ENCODE results near the gene ARFGEF3.
"Not testable (repeated sequence)": the region's sequence is repeated elsewhere in the genome, so short reads cannot be mapped to it uniquely, and the experiment has no call there.

The ARFGEF3 gene

DNA sequence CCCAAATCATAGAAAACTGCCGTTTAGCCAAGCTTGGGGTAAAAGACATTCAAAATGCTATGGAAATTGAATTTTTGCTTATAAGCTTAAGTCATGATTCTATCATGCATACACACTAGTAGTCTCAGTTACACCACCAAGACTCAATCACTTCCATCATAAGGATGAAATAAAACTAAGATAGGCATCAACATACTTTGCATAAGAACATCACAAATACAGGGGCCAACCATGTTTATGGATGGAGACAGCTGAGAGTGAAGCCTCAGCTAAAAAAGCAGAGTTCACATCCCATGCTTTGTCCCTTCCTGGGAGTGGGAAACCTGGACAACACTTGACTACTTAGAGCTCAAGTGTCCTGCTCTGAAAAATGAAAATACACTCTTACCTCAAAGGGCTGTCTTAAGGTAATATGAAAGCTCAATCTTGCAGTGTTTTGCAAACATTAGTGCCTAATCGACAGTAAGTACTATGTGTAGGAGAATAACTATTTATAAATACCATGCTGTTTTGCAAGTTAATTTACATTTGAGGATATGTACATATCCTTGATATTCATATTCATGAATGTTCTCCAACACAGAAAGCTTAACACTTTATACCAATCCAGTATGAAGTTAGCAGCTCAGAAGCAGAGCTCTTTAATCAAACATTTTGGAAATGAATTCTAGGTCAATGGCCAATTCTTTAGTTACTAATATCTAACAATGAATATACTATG is 184.0 kb downstream of the ARFGEF3 start:
- DNase-seq (ENCODE audit: low read depth in 1 of 2, low spot score in 1 of 2) = no peak

DNA sequence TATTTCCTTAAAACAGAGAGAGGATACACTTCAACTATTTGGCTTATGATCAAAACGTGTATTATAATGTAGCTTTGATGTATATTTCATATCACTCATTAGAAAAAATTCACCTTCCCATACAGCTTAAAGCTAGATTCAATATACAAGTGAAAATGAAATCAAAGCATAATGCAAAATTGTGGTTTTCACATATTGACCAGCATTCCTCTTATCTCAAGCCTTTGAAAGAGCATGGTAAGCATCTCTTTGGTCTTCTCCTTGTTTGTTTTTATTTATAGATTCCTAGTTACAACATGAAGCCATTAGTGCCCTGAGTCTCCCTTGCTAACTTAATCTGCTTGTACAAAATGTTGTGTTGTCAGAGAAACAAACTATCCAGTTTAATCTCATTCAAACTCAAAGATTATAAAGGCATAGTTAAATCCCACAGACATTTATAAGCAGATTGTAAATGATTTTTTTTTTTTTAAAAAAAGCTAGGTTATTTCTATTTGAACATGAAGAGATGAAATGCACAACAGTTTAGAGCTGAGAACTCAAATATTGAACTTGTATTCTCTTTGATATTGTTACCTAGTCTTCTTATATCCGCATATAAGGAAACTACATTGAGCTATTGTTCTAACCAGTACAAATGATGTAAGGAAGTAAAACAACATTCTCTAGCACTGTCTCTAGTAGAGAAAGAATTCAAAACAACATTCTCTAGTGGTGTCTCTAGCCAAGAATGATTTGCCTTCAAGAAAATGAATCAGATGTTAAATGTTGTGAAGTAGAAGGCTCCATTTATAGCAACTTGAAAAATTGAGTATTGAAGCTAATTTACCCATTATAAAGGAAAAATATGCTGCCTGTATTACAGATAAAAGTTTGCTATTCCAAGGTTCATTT is 184.8 kb downstream of the ARFGEF3 start:
- no peak for DNase-seq (ENCODE audit: low read depth in 1 of 2, low spot score in 1 of 2)

DNA sequence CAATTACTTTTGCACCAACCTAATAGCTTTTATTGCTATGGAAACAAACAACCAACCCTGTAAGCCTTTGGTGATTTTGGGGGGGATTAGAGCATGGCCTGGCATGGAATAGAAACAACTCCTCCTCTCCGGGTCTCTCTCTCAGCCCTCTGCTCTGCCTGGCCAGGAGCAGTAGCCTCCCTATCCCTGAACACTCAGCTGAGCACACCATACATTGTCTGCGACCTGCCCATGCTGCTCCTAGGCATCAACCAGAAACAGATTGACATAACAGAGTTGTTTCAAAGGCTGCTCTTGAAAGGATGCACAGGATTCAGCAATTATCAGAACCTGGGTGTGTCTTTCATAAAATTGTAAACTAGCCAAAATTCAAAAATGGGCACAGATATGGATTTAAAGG is 186.1 kb downstream of the ARFGEF3 start:
- DNase-seq (ENCODE audit: low read depth in 1 of 2, low spot score in 1 of 2) = no peak

DNA sequence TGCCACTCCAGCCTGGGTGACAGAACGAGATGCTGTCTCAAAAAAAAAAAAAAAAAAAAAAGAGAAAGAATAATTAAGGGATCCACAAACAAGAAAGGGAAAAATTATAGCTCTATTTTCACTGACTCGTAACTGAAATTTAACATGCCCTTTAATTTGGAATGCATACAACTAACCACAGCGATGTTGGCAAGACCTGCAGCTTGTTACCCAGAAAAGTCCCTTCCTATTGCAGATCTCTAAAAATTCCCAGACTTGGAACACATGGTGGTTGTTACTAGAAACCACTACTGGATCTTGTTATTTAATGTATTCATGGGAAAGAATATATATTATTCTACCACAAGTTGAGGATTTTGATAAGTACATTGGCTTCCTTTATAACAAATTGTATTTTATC is 188.2 kb downstream of the ARFGEF3 start:
- no peak for DNase-seq (ENCODE audit: low read depth in 1 of 2, low spot score in 1 of 2)

DNA sequence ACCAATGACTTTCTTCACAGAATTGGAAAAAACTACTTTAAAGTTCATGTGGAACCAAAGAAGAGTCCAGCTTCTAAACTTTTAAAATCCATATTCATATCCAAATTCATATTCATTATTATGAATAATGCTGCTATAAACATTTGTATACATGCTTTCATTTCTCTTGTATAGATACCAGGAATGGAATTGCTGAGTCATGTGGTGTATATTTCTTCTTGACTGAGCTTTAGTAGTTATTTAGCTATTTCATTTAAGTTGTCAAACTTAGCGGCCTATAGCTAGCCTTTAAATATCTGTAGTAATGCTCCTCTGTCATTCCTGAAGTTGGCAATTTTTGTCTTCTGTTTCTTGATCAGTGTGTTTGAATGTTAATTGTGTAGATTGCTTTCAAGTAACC is 196.2 kb downstream of the ARFGEF3 start:
- no peak for DNase-seq (ENCODE audit: low read depth in 1 of 2, low spot score in 1 of 2)

DNA sequence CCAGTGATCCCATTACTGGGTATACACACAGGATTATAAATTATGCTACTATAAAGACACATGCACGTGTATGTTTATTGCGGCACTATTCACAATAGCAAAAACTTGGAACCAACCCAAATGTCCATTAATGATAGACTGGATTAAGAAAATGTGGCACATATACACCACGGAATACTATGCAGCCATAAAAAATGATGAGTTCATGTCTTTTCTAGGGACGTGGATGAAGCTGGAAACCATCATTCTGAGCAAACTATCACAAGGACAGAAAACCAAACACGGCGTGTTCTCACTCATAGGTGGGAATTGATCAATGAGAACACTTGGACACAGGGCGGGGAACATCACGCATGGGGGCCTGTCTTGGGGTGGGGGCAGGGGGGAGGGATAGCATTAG is 206.9 kb downstream of the ARFGEF3 start:
- DNase-seq (ENCODE audit: low read depth in 1 of 2, low spot score in 1 of 2) = not testable (repeated sequence)

DNA sequence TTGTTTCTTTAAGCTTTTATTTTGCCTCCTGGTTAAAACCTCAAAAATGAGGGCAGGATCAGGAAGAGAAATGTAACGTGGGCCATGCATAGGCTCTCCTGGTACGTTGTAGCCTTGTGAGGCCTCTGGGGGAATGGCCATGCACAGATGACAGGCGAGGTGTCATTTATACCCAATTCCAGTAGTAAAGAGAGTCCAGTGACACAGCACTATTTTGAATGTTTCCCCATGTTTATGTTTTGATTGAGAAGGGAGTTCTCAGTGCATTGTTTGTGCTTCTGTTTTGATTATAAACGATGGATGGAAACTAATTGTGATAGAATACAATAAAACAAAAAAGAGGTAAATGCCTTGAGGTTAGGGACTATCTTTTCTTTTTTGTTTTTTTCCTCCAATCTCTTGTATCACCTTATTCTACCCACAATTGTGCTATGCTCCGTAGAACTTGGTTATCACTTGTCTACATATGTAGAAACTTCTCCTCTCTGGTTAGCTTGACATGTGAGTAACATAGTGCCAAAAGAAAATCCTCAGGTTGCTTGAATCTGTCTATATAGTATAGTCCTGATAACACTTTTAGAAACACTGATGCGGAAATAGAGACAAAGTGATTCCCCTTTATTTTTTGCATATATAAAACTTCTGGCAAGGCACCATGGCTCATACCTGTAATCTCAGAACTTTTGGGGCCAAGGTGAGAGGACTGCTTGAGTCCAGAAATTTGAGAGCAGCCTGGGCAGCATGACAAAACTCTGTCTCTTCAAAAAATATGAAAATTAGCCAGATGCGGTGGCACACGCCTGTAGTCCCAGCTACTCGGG is 209.1 kb downstream of the ARFGEF3 start:
- no peak for DNase-seq (ENCODE audit: low read depth in 1 of 2, low spot score in 1 of 2)

DNA sequence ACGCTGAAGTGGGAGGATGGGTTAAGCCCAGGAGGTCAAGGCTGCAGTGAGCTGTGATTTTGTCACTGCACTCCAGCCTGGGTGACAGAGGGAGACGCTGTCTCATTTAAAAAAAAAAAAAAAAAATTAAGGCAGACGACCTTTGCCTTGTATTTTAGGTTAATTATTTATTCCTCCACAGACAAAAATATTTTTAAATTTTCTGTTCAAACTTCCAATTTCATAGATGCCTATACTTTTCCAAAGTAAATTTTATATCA is 209.6 kb downstream of the ARFGEF3 start:
- no peak for DNase-seq (ENCODE audit: low read depth in 1 of 2, low spot score in 1 of 2)

DNA sequence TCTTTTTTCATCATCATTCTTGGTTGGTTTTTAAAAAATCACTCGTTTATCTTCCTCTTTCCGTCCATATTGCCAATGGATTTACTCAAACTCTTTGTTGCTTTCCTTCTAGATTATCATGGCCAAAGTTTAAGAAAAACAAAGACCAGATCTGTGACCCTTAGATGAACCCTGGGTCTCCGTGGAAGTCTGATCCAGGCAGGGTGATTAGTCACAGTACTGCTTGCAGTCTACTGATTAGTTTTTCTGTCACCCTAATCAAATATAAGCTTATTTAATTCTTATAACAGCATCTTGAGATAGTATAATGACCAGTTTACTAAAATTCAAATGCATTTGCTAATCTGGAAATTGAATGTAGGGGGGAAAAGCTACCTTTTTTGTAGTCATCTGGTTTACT is 210.0 kb downstream of the ARFGEF3 start:
- no peak for DNase-seq (ENCODE audit: low read depth in 1 of 2, low spot score in 1 of 2)

DNA sequence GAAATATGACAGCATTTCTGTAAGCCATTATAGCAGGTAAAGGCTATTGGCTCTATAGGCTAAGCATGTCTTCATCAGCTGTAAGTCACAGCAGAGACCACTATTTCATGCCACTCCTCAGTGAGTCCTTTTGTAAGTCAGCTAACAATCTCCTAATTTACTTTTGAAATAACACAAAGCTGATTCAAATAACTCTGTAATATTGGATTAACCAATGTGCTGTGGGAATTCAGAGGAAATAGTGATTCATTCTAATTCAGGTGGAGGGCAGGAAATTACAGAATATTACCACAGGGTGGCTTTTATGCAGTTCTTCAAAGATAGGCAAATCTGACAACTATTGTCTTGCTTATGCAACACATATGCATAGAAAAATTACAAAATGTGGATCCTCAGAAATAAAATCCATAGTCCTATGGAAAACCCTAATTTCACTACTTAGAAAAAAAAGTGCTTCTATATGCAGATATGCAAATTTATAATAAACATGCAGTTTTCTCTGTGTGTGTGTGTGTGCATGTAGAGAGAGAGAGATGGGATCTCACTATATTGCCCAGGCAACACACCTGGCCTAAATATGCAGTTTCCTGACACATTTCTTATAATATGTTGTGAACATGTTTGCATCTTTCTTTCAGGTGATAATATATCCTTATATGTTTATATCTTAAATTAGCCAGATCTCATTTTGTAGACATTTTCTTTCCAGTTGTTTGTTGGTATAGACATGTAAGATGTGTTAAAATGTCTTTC is 211.1 kb downstream of the ARFGEF3 start:
- DNase-seq (ENCODE audit: low read depth in 1 of 2, low spot score in 1 of 2) = no peak

DNA sequence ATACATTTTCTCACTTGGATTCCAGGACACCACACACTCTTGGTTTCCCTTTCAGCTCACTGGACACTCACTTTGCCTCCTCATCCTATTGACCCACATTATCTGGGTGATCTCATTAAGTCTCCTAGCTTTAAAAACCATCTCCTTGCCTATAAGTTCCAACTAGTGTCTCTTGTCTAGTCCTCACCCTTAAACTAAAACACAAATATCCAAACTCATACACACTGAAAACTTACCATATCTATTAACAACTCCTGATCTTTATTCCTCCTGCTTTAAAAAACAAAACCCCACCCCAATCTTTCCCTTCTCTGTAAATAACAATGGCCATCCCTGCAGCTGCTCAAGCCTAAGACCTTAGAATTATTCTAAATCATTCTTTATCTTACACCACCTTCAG is 212.5 kb downstream of the ARFGEF3 start:
- DNase-seq (ENCODE audit: low read depth in 1 of 2, low spot score in 1 of 2) = no peak

DNA sequence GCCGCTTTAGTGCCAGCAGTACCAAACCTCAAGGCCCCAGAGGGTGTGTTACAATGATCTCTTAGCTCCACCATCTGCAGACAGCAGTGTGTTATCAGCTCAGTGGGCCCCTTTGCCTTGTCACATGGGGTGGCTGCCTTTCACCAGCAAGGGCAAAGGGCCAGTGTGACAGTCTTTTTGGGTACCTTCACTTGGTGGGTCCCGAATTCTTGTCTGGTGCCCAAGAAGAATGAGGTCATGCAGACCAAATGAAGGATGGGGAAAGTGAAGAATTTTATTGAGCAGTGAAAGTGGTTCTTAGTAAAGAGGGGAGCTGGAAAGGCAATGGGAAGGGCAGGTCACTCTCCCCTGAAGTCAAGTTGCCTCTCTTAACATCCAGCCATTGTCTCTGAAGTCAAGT is 213.1 kb downstream of the ARFGEF3 start:
- no peak for DNase-seq (ENCODE audit: low read depth in 1 of 2, low spot score in 1 of 2)

DNA sequence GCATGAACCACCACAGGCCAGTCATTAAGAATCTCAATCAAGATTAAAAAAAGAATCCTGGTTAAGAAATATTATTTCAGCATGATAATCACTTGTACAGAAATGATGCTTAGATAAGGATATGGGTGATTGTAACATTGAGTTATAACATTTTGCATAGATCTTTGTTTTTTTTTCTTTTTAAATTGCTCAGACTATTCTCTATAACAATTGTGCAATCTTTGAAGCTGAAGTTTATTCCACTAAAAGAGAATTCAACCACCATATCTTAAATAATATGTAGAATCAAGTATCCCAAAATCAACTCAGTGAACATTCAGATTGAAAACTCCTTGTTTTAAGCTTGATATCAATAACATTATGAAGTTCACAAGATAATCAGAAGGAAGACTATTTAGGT is 215.3 kb downstream of the ARFGEF3 start:
- DNase-seq (ENCODE audit: low read depth in 1 of 2, low spot score in 1 of 2) = no peak

DNA sequence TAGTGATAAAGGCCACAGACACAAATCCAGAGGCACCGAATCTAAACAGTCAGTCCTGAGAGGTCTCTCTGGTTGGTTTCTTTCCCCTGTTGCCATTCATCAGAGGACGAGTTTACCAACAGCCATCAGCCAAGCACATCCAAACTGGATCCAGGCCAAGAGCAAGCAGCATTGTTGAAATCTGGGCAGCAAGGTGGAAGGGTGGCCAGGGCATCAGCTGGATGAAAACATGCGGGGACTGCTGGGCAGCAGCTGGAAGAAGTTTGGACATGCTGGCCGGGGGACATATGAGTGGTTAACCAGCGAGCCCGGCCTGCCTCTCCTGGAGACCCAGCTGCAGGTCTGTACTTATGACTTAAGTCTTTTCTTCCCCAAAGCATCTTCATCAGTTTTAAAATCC is 216.1 kb downstream of the ARFGEF3 start, which contains the start of gene SMIM28:
Gene SMIM28, plus strand, starts transcription at position 62 of the 400 bp plus-strand sequence. Its CDS starts 168 bp downstream, at position 230.
- DNase-seq (ENCODE audit: low read depth in 1 of 2, low spot score in 1 of 2) = no peak

DNA sequence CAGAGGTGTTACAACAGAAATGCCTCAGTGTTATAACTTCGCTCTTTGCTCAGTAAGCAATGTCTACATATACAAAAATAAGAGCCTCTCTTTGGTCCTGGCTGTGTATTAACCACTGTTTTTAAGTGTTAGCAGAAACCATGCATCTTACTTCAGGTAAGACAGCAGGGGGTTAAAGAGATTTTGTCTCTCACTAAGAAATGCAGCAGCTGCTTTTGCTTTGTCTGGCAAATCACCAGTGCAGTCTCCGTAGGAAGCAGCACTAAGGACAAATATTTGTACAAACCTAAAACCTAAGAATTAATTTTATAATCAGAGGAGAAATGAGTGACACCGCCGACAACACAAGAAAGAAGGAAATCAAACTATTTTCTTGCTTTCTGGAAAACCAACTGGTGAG is 216.7 kb downstream of the ARFGEF3 start:
- no peak for DNase-seq (ENCODE audit: low read depth in 1 of 2, low spot score in 1 of 2)

DNA sequence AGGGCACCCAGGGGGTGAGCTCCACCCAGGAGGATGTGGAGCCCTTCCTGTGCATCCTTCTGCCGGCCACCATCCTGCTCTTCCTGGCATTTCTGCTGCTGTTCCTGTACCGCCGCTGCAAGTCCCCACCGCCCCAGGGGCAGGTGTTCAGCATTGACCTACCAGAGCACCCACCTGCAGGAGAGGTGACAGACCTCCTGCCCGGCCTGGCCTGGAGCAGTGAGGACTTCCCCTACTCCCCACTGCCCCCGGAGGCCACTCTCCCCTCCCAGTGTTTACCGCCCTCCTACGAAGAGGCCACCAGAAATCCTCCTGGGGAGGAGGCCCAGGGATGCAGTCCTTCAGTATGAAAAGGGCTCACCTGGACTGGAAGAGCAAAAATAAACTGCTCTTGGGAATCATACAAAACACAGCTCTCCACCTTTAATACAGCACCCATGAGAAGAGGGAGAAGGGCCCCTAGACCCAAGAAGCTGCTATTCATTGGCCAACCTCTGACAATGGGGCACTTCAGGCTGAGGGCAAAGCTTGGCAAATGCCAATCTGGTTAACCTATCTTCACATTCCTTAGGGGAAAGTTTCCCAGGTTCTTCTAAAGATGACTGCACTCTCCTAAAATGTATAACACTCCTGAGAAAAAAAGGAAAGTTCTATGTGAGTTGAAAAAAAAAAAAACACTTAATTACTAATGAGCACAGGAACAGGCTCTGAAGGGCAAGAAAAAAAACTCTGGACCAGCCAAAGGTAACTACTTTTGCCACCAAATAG is 220.9 kb downstream of the ARFGEF3 start:
- DNase-seq (ENCODE audit: low read depth in 1 of 2, low spot score in 1 of 2) = no peak

DNA sequence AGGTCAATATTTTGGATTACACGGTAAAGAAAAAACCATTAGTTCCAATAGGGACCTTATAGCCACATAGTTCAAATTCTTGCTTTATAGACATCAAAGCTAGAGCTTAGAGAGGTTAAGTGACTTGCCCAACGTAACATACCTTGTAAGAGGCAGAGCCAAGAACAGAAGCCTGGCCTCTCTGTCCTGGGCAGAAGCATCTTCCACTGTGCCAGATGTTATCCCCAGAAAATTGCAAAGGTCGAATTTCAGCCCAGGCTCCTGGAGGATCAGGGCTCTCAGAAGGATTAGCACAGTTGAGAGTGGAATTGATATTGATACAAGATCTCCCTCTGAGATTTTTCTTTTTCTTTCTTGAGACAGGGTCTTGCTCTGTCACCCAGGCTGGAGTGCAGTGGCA is 222.0 kb downstream of the ARFGEF3 start:
- no peak for DNase-seq (ENCODE audit: low read depth in 1 of 2, low spot score in 1 of 2)

DNA sequence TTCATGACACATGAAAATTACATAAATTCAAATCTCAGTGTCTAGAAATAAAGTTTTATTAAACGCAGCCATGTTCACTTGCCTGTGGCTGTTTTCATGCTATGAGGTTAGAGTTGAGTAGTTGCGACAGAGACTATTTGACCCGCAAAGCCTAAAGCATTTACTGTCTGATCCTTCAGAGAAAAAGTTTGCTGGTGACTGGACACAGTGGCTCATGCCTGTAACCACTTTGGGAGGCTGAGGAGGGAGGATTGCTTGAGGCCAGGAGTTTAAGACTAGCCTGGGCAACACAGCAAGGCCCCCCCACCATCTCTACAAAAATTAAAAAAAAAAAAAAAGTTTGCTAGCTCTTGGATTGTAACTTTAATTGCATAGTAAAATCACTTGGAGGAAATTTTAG is 225.2 kb downstream of the ARFGEF3 start:
- DNase-seq (ENCODE audit: low read depth in 1 of 2, low spot score in 1 of 2) = no peak

DNA sequence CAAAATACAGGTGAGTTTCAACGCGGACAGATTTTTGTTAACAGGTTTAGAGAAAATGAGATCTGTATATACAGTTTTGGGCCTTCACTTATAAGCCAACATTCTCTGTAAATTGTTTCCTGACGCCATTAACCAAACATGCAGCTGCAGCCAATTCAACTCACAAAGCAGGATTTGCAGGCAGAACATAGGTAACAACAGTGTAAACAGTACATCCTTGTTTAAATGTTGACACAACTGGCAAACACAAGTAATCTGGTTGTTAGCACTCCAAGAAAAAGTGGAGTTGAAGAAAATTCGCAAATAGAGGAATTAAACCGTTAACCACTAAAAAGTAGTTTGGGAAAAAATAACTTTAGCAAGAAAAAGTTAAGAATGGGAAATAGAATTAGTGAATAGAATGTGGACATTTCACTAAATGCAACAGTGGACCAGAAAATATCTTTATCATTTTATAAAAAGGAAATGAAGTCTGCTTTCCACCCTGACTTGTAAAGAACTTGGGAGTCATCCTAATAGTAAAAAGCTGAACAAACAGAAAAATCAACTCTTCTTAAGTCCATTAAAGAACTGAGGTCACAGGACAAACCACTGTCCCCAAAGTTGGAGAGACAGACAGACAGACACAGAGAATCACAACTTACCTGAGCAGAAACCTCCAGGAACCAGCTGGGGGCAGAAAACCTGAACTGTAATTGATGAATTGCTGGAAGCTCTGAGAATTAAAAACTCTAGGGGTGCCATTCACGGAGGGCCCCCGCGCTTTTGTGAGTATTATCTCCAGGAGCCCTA is 226.0 kb downstream of the ARFGEF3 start:
- no peak for DNase-seq (ENCODE audit: low read depth in 1 of 2, low spot score in 1 of 2)

DNA sequence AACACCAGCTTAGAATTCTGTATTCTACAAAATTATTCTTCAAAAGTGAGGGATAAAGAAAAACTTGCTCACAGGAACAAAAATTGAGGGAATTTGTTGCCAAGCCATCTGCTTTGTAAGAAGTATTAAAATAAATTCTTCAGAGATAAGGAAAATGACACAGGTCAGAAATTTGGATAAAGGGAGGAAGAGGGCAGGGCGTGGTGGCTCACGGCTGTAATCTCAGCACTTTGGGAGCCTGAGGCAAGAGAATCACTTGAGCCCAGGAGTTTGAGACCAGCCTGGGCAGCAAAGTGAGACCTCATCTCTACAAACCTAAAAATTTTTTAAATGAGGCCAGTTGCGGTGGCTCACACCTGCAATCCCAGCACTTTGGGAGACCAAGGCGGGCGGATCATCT is 227.8 kb downstream of the ARFGEF3 start:
- DNase-seq (ENCODE audit: low read depth in 1 of 2, low spot score in 1 of 2) = no peak
